Uterus (tissue), 2 donors: ENCODE data around the gene TSPAN11.

ENCODE experiments used
- CTCF ChIP-seq, 4 experiments: fragments of 200-600 bp in 2 of 4; fragments of 450-650 bp in 2 of 4; sonication (generic) in 2 of 4; IDR thresholded peaks; one replicate each; pipeline ENCODE4 v1.5.1; 2016 to 2019; ENCODE audit warnings: antibody characterized with exemption in 4 of 4, mild to moderate bottlenecking in 2 of 4, moderate library complexity in 1 of 4
- POLR2A ChIP-seq, 2 donors: fragments of 450-650 bp; IDR thresholded peaks; one replicate each; pipeline ENCODE4 v1.6.1; 2016; ENCODE audit warnings: antibody characterized with exemption in 2 of 2, mild to moderate bottlenecking in 1 of 2, moderate library complexity in 1 of 2

GRCh38 chr12:30953951-30954751 lies 27.6 kb downstream of the TSPAN11 start:
- TF ChIP-seq CTCF (IDR thresholded peaks at IDR 0.05), result no peak
- no peak for TF ChIP-seq POLR2A (IDR thresholded peaks at IDR 0.05)
